ENCODE data around the gene HERC3.

DNA sequence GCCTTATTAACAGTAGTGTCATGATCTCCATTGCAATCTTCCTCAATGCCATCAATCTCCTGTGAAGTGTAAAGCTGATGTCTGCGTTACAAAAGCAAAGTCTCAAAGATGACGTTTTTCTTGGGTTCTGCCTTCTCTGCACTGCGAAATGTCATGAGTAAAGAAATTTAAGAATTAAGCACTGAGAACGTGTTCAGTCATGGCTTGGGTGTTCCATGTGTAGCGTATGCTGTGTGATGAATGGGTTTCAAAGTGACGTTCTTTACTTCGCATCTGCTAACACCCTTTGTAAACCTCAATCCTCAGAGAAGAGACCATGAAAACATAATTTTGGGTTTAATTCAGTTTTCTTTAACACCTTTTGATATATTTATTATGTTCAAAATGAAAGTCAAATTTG, 104.3 kb downstream of the HERC3 start:
- TF ChIP-seq POLR2A (IDR thresholded peaks at IDR 0.05) = no peak
- no peak for TF ChIP-seq CTCF (IDR thresholded peaks at IDR 0.05)

Data from lower leg skin (tissue), 3 donors.